IPS-NIHi7 (cell line): ENCODE measurements around the gene CYP11A1.

Experiments used
- DNase-seq: peaks from one replicate; pipeline ENCODE4 v3.0.0; 2012; ENCODE audit warnings: mixed read lengths; ENCODE audit errors: extremely low spot score

CYP11A1 gene

GRCh38 chr15:74367296-74367854, at the start of gene CYP11A1:
CYP11A1 (minus strand) TSS chr15:74367646; CDS start chr15:74367585, 61 bp downstream.
- DNase-seq, result no peak

- DNase-seq, result no peak
These were observed 49.8 kb upstream of the CYP11A1 start for GRCh38 chr15:74417225-74417624.

- DNase-seq, result no peak
These were observed 48.8 kb upstream of the CYP11A1 start for GRCh38 chr15:74415966-74416916.

DNA sequence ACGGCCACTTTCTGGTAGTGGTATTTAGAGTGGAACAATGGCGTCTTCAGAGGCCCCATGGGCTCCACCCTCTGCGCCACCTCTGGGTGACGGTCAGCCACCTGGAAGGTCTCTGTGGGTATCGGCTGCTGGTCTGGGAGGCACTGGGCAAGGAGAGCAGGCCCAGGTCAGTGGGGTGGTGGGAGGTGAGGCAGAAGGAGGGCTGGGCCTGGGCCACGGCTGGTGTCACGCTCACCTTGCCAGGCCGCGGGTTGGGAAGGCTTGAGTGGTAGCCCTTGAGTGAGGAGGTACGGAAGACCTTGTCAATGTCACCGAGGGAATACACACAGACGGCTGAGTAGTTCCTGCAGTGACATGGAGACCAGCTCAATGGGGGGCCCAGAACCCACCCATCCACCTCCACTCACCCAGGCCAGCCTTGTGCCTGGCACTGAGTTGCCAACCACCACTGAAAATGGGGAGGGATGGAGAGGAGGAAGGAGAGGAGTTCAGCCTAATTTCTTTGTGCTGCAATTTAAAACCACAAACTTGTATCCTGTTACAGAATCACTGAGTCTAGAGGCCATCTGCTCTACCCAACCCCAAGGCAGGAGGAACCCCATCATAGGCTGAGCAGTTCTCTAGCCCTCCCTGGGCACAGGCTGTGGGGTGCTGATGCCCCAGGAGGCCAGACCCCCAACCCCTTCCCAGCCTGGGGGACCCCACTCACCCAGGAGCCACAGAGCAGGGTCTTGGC, 47.3 kb upstream of the CYP11A1 start:
- no peak for DNase-seq

DNA sequence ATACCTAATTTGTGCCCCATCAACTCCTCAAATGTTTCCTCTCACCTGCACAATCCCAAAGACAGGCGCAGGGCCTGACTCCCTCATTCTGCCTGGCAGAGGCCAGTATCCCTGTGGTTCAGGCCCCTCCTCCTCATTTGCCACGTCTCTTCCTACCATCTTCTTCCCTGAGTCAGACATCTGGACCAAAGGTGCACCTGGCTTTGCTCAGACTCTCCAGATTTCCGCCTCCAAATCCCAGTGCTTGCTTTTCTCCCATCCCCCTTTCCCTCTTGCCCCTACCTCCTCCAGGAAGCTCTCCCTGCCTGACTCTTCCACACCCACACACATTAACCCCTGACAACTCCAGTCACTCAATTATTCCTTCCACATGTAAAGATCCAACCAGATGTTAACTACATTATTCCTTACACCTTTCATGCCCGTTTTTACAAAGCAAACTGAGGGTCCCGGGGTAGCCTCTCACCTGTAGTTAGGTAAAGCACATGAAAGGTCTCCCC, 46.7 kb upstream of the CYP11A1 start:
- DNase-seq, result no peak

DNA sequence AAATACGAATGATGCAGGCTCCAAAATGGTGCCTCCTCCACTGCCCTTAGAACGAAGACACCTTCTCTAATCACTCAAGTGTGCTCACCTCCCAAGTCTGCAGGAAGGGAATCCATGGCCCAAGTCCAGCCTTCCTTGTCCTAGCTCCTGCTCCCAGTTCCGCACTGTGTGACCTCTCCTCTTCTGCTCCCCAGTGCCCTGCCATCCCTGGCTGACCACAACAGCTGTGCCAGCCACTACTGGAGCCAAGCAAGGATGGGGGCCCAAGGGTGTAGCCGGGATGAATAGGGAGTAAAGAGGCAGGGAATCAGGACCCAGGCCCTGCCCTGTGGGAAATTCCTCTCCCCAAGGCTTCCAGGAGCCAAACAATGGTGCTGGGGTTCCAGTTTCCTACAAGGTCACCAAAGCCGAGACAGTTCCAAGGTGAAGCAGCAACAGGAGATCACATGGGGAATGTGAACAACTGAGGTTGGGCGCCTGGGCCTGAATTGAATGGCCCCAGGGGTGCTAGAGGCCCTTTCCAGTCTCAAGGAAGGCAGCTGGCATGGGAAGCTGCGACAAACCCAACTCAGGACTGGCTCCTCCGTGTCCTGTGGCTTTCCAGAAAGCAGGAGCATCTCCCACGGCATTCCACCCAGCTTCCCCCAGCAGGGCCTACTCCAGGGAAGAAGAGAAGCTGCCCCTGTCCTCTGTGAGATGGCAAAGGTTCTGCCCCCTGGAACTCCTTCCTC, 46.1 kb upstream of the CYP11A1 start:
- DNase-seq, result no peak

DNA sequence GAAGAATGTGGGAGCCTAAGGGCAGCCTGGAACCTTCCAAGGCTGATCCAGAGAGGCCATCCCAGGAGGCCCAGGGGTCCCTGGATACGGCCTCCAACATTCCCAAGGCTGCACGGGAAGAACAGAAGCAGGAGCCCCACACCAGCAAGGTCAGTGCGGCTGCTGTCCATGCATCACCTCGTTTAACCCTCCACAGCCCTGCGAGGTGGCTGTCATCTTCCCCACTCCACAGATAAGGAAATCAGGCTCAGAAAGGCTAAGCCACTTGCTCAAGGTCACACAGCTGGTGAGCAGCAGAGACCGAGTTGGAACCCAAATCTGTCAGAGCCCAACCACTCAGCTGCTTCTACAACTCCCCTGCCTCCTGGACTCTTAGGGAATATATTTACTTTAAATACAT, 44.7 kb upstream of the CYP11A1 start:
- DNase-seq, result no peak

DNA sequence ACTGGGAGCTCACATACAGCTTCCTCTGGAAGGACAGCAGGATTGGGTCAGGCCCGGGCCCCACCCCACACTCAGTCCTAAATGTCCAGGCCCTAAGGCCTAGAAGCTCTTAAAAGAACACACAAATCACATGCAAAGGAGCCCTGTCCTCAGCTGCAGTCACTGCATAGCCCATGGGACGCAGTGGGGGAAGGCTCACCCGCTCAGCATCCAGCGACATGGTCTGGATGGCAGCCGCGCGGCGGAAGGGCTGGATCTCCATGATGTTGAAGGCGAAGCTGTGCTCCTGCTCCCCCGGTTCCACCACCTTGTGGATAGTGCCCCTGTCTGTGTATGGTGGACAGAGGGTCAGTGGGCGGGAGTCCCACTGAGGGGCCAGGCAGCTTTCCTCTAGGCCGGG, 44.2 kb upstream of the CYP11A1 start:
- no peak for DNase-seq

DNA sequence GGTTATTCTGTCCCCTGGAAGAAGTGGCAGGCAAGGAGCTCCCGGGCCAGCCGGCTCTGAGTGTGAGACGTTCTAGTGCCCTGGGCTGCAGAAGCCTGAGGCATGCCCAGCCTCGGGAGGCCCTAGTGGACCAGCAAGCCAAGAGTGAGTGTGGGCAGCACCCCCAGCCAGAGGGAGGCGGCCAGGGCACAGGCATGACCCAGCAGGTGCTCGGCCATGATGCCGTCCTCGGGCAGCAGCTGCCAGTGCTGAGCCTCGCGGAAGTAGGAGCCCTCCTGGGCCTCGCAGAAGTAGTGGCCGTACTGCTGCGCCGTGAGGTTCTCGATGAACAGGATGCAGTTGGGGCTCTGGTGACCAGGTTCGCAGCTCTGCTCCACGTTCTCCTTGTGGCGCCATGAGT, 43.1 kb upstream of the CYP11A1 start:
- DNase-seq, result no peak

- no peak for DNase-seq
These were observed 41.8 kb upstream of the CYP11A1 start for GRCh38 chr15:74409225-74409624.

GRCh38 chr15:74408815-74409214, 41.4 kb upstream of the CYP11A1 start:
- no peak for DNase-seq

- DNase-seq, result no peak
These were observed 40.9 kb upstream of the CYP11A1 start for GRCh38 chr15:74408385-74408784.

DNA sequence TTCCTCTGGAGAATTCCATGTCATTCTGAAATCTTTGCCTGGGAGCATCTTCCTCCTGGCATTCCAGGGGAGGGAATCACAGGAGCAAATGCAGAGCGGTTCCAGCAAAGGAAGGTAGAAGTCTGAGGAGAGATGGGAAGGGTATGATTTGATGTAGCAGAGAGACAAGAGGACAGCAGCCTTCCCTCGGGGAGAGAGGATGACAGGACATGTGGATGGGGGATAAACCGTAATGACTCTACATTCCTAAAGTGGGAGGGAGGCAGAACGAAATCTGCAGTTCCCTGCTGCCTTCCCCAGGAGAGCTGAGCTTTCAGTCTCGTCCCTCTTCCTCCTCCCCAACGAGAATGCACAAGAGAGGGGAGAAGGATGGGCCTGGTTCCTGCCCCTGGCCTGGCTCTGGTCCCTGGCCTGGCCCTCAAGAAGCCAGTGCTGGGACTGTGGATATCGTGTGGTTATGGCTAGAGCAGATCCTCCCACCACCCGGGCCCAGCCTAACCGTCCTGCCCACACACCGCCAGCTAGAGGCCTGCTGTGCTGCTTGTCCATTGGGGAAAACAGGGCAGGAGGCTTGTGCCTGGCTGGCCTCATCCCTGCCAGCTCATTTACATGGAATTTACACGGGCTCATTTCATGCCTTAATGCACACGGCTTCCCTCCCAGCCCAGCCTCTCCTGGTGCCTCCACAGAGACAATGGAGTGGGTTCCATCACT, 39.7 kb upstream of the CYP11A1 start:
- DNase-seq, result peak; percentile 77

GRCh38 chr15:74406517-74406916, 39.1 kb upstream of the CYP11A1 start:
- no peak for DNase-seq

DNA sequence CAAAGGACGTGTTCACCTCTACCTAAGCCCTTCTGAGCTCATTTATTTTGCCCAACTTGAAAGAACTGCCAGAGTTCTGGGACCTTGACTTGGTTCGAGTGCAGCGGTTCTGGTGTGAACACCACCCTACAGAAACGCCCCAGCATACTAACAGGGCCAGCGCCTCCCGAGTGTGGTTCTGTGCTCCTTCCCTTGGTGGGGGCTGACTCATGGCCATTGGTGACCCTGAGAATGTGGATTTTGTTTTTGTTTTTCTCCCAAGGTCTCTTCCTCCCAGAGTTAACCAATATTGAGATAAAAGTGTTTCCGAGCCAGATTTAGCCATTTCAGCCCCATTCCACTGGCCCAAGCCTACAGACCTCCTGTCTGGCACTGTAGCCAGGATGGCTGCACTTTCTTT, 38.4 kb upstream of the CYP11A1 start:
- no peak for DNase-seq

DNA sequence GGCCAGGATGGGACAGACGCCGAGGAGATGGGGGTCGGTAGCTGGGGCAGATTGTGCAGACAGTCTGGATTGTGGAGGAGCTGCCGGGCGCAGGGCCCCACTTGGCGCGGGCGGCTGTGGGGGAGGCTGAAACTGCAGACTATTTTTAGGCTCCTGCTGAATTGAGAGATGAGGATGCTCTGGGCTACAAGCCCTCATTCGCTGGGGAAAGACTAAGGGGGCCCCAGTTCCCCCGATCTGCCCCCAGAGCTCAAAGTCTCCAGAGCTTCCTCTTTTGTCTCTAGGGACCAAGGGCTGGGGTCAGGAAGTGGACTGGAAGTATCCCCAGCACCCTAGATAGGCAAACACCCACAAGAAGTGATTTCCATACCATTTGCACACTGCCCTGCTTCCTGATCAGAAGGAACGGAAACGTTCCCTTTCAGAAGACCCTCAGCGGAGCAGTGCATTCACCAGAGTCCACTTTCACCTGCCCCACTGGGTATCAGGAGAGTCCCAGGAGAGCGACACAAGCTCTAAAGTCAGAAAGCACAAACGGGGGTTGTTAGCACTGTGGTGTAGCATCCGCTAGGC, 36.6 kb upstream of the CYP11A1 start:
- no peak for DNase-seq

DNA sequence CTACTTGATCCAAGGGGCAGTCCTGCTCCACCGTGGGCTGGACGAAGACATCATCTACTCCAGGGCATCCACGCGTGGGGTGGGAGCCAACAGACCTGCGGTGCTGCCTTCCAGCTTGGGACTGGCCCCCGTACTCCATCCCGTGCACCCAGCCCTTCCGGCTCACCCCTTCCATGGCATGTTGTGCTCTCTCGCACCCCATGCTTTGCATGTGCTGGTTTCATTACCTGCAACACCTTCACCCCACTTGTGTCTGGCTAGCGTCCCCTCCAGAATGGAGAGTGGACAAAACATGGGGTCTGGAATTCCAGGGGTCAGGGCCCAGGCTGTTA, 36.1 kb upstream of the CYP11A1 start:
- no peak for DNase-seq

DNA sequence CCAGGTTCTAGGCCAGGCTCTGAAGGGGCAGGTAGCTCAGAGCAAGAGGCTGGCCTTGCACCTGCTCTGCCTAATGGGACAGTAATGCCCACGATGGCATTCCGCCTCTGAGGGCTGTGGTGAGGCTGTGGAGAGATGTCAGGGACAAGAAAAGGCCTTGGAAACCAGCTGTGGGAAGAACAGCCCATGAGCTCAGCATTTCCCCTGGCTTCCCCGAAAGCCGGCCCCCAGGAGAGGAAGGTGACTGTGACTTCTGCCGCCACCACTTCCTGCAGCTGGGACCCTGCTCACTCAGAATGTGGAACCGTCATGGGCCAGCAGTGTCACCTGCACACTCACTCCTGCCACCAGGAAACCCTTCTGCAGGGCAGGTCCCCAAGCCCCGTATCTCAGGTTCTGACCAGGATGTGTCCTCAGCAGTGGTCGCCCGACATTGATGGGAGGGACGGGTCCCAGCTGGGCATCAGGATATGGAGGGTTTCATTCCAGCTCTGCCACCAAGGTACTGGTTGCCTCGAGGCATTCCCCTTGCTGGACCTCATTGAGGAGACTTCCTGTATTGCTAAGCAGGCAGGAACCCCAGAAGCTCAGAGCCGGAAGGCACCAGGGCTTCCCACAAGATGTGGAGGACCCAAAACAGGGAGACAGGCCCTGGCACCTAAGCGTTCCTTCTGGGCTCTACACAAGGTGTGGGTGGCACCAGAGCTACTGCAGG, 35.6 kb upstream of the CYP11A1 start:
- DNase-seq, result no peak

GRCh38 chr15:74402337-74402841, 34.9 kb upstream of the CYP11A1 start:
- DNase-seq, result no peak
